HG03342 (cell line): ENCODE results near the gene SKI.

Experiments
- ATAC-seq: cut with Tn5 transposase; IDR thresholded peaks from one replicate; pipeline ENCODE4 v1.9.1; 2021; ENCODE audit warnings: mild to moderate bottlenecking, moderate library complexity; ENCODE audit not compliant: unreplicated experiment

Gene SKI

DNA sequence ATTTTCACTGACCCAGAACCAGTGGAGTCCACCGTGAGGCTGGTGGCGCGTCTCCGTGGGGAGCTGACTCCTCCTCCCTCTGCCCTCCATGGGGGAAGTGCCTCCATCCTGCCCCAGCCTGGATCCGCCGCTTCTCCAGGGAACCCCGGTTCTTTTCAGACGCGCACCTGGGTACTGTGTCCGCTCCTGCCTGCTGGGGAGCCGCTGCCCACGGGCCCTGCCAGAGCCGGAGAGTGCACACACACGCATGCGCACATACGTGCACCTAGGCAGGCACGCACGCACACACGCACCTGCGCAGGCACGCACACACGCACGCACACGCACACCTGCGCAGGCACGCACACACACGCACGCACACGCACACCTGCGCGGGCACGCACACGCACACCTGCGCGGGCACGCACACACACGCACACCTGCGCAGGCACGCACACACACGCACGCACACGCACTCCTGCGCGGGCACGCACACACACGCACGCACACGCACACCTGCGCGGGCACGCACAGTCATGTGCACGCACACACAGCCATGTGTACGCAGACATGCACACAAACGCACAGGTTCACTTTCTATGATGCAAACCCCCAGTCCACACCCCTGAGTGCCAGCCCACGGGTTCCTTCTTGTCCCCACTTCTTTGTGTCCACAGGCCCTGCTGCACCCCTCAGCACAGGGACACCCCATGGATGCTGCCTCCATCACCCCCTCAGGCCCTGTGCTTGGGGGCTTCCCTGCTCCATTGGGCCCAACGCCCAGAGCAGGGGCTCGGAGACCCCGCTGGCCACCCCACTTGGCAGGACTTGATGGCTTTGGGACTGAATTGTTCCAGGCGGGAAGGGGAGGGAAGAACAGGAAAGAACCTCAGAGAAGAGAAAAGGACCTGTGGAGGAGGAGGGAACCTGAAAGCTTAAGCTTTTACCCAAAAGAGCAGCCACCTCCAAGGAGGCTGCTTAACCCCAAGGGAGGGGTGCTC is 120.5 kb downstream of the SKI start:
- ATAC-seq = no peak

DNA sequence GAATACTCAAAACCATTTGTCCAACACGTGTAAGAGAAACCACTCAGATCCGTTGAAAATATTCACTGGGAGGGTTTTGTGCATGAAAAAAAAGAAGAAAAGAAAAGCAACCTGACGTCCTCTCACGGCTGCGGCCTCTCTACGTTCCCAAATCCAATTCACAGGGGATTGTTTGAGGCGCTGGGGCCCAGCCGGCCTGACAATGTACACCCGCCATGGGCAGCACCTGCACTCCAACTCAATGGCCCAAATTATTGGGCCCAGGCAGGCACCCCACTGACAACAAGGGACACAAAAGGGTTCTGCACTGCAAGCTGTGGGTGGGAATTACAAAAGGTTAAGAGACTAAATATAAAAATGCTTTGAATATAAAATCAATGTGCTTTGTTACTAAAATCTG is 121.7 kb downstream of the SKI start:
- no peak for ATAC-seq

DNA sequence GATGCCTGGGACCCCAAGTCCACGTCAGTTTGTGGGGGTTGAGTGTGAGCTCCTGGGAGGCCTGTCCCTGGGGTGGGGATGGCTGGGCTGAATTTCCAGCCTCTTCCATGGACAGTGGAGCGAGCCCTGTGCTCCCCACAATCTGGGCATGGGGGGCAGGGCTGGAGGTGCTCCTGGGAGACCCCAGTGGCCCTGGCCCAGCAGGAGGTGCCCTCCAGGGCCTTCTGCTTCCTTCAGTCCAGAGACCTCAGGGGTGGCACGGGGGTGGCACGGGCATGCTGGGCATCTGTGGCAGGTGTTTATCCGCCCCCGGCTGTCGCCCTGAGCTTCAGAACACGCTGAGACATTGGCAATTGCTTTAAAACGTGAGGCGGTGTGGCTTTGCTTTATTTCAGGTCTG is 122.4 kb downstream of the SKI start:
- no peak for ATAC-seq

DNA sequence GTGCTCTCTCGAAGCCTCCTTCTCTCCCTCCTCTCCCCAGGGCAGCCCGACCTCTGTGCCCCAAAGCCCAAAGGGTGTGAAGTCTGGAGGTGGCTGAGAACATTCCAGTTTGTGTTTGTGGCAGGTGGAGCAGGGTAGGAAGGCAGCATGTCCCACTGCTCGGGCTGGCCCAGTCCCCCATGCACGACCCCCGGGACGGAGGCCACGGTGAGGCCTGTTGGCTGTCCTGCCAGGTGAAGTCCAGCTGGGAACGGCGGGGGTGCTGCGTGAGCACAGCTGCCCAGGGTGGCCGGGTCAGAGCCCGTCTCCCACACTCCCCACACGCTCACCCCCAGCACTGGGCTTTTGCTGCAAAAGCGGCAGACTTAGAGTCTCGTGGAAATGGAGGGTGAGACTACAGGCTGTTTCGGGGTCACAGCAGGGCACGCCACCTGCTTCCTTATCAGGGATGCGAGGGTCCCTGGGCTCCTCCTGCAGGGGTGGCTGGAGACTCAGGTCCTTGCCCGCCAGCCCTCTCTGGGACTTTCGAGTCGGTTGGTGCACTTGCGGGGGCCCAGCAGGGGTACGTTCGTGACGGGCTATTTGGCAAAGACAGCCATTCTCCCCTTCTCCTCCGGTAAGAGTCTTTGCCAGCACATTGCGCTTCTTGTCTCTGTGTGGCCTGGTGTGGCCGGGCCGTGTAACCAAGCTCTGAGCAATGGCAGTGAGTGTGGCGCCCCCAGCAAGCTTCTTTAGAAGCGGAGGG is 123.0 kb downstream of the SKI start:
- no peak for ATAC-seq

DNA sequence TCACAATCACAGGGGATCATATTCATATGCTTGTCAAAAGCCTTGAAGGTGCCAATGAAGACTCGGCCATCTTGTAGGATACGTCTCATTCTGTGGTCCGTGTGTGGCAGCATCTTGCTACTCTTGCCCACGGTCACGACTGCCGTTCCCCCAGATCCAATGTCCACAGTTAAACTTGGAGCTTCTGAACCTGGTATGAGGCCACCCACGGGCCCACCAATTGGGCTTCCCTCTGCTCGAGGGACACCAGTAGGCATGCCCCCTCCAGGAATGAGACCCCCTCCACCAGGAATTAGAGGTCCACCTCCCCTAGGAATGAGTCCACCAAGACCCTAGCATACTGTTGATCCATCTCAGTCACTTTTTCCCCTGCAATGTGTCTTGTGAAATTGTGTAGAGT is 123.6 kb downstream of the SKI start:
- ATAC-seq = no peak

DNA sequence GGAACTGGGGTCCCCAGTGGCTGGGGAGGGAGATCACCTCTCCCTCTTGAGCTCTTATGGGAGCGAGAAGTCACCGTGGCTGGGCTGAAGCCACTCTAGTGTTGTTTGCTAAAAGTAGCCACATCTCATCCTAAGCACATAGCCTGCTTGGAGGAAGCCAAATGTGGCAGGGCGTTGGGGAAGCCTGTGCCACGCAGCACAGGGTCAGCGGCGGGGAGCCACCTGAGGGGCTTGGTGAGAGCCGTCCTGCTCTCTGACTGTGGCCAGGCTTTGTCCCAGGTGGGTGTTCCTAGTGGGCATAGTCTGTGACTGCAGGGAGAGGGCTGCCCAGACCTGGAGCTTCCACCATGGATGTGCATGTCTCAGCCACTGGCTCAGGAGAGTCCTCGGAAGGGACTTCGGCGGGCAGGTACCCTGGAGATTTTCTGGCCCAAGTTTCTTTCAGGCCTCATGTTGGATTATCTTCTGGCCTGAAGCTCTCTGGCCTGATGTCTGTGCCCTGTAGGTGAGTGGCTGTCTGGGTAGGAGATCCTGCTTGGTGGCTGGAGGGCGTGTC is 124.3 kb downstream of the SKI start:
- no peak for ATAC-seq

DNA sequence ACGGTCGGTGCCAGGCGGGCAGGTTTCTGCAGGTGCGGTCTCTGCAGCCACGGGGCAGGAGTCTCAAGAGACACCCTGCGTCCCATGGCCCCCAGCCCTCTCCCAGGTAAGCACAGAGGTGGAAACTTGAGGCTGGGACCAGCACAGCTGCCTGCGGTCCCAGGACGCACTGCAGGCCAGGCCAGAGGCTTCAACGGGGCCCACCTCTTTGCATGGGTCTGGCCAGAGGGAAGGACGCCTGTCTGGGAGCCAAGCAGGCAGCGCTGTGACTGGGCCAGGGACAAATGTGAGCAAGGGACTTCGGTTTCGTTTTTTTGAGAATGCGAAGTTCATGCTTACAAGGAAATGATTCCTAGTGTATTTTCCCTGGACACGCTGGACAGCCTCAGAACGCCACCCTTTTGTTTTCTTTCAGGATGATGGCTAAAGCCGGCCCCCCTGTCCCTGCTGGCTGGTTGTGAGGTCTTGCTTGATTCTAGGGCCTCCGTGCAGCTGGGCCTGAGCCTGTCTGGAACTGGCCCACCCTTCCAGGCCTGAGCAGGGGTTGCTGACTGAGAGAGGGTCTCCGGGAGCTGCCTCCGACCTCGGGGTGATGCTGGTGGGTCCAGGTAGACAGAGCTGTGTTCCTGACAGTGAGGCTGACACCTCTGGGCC is 124.9 kb downstream of the SKI start:
- ATAC-seq = no peak

DNA sequence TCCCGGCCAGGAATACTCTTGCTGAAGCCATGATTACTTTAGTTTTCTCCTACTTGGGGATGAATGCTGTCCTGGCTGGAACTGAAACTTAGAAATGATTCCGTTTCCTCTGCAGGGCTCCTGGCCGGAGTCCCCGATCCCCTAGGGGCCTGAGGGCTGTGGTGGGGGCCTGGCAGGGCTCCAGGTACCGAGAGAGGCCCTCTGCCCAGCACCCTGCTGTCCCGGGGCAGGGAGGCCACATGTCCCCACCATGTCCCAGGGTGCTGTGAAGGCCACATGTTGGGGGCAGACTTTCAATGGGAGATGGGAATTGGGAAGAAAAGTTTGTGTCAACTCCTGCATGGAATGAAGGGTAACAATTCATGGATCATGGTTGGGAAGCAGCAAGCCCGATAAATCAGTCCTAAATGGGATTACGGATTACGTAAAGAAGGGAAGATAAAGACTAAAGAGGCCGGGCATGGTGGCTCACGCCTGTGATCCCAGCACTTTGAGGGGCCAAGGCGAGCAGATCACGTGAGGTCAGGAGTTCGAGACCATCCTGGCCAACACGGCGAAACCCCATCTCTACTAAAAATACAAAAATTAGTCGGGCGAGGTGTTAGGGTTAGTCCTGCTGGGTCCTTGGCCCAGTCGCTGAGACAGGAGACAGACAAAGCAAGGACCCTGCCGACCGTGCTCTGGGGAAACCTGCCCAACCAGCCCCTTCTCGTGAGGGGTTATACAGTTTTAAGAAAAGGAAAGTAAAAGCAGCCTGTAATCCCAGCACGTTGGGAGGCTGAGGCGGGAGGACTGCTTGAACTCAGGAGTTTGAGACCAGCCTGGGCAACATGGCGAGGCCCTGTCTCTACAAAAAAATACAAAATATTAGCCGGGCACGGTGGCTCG is 125.7 kb downstream of the SKI start:
- no peak for ATAC-seq

DNA sequence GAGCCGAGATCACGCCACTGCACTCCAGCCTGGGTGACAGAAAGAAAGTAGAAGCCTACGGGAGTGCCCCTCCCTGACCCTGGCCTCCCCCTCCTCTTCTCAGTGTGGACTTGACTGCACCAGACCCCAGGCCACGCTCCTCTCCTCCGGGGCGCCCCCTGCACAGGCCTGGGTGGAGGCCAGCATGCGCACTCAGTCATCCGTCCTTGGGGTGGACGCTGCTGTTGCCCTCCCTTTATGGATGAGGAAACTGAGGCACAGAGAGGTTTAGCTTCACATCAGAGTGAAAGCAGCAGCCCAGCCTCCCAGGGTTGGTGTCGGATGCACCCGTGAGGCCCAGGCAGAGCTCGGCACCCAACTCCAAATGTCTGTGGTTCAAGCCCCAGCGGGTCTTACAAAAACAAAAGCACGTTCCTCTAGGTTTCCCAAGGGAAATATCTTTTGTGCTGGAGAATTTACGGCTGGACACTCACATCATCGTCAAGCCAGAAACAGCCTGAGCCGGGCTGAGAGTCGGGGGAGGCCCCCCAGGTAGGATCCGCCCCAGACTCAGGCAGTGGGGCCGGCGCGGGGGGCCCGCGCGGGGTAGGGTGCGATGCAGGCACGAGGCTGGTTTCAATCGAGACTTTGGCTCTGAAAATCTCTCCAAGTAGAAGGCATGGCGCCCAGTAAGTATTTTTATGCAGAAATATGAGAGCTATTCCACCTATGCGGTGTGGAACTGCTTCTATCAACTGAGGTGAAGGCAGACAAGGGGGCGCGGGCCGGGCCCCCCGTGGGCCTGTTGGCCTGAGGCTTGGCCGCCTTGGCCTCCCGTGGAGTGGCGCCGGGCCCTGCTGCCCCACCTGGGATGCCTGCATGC is 126.6 kb downstream of the SKI start:
- ATAC-seq = no peak

DNA sequence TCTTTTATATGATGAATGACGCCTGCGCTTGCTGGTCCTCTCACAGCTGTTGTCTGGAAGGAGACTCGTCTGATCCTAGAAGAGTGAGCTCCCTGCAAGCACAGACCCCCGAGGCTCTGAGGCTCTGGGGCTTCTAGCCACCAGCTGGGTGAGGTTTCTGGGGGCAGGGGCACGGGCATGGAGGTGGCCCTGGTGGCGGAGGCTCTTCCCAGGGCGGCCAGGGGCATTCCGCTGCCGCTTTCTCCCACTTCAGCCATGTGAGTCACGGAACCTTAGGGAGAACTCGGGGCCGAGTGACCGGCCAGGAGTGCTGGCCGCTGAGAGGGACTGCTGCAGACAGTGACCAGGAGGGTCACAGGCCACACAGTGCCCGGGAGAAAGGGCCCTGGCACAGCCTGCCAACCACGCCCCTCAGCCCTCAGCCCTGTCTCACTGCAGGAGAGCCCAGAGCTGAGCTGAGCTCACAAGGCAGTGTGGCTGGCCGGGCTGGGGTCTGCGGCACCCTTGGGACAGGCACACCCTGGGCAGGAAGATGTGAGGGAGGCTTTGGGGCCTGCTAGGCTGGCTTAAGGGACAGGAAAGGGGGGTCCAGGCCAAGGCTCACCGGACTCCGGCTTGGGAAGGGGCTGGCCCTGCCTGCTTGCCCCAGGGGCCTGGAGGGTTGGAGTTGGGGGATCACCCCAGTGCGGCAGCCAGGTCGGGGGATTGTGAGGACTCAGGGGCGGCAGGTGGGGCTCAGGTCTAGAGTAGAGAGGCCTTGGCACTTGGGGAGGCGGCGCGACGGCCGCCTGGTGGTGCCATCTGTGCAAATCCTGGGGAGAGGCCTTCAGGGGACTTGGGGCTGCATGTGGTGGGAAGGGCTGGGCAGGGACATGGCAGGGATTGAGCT is 127.5 kb downstream of the SKI start:
- ATAC-seq = no peak

DNA sequence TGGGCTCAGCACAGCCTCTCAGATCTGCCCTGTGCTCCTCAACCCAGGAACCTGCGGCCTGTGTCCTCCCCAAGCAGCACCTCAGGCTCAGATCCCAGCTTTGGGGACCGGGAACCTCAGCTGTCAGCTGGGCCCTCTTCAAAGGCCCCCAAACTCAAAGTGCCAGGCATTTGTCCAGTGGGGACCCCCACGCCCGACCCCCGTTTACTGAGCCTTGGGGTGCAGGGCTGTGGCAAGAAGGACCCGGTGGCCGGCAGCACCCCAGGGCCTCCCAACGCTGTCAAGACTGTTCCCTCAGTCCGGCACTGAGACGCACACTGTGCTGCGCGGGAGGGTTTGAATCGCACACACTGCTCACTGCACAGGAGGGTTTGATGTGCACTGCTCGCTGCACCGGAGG is 128.3 kb downstream of the SKI start:
- no peak for ATAC-seq

DNA sequence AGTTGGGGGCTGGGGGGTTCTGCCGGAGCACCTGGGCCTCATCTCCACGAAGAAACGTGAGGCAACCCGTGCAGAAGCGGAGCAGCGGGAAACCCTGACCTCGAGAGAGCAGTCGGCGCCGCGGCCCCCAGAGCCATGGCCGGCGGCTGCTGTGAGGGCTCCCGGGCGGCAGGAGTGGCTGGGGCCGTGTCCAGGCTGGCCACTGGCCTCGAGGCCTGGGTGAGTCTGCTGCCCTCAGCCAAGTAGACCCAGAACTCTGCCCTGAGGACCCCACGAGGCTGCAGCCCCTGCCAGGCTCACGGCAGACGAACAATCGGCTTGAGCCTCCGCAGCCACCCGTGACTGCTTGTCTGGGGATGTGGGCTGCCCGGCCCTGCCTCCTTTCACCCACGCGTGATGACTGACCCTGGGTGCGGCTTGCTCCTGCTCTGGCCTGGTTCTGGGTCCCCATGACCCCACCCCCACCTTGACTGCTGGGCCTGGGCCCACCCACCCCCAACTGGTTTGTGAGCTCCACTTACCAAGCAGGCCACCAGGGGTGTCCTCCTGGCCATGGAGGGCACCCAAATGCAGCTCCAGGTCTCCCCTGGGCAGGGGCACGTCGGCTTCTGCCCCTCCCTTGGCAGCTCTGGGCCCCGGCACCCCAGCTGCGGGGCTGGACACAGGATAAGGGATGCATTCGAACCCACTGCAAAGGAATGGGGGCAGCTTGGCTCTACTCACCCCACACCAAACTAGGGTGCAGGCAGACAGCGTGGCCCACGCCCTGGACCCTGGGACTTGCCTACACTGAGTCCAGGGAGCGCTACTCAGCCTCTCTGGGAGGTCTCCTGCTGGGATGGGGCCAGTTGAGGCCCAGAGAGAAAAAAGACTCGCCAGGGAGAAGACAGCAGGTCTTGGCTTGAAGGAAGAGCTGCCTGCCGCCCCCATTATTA is 129.1 kb downstream of the SKI start:
- ATAC-seq = no peak

DNA sequence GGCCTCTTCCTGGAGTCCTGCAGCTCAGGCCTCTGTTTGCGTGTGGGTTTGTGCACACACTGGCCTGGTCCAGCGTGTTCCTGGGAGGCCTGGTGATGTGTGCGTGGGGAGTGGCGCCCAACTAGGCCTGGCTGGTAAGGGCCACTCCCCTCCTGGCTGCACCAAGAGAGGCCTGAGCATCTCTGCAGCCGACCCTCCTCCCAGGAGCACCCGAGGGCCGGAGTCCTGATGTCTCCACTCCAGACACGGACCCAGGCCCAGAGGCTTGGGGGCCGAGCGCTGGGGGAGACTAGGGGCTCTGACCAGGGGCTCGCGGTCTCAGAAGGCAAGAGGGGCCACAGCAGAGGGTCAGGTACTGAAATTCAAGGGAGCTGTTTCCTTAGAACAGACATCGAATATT is 130.0 kb downstream of the SKI start:
- ATAC-seq = no peak

DNA sequence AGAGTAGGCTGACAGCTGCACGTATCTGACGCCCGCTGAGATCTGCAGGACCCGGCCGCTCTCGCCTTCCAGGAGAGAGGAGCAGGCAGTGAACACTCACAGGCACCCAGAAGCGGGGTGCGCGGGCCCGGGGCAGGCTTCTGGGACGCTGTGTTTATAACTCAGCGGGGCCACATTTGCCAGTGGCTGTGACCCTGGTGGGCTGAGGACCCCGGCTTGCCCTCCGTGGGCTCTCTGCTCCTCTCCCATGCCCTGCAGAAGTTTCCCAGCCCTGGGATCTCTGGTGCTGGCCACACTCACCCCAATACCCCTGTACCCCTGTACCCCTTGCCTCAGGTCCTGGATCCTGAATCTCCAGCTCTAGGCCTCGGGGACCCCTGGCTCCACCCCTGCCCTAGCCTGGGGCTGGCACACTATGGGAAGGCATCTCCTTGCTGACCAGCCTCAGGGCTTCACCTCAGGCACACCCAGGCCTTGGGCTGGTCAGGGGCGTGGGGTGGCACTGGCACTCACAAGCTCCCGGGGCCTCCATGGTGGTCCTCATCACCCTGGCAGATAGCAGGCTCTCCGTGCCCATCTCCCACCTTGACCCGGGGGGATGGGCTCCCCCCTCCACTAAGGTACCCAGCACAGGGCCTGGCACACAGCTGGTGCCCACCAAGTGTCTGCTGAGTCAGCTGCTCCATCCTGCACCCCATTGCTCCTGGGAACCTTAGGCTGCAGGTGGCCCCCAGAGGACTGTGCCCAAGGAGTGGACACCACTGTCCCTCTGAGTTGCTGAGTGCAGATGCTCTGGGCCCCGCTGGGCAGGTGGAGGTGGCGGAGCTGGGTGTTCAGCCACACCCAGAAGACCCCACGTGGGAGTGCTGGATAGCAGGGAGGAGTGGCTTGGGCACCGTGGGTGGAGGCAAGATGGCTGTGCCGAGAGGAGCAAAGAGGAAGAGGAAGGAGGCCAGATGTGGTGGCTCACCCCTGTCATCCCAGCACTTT is 130.8 kb downstream of the SKI start:
- ATAC-seq = no peak
